ENCODE measurements around the gene ATP6V1G1.

- TF ChIP-seq CTCF (IDR thresholded peaks at IDR 0.05) (no peak), POLR2AphosphoS5 (IDR thresholded peaks at IDR 0.05) (no peak), POLR2A (IDR thresholded peaks at IDR 0.05) (no peak)
Observed at GRCh38 chr9:114539701-114540380, 47.7 kb upstream of the ATP6V1G1 start.

Measured in breast epithelium (tissue), 3 donors.